ENCODE results near the gene CATSPER1. TPM values are rescaled to one million over a fixed set of nuclear protein-coding genes. Genes with fewer than 3 reads are reported as not detected.
"Not testable (repeated sequence)": the region's sequence is repeated elsewhere in the genome, so short reads cannot be mapped to it uniquely, and the experiment has no call there.

CATSPER1 gene
- total RNA-seq, 1 donor from 2014 or later = 0.29 TPM

GRCh38 chr11:66036334-66036710, 10.0 kb upstream of the CATSPER1 start:
- Histone ChIP-seq H3K27me3 (ENCODE audit: control insufficient read depth, insufficient read depth, low read length) (no peaks in the 10 kb centered on the region), H3K36me3 (ENCODE audit: control insufficient read depth, insufficient read depth, low read length) (no peaks in the 10 kb centered on the region), H3K4me3 (ENCODE audit: low read depth, low read length) (no peak overlapping the region)
- DNase-seq (ENCODE audit: low read depth) = no peak
- no peak for TF ChIP-seq CTCF (IDR thresholded peaks at IDR 0.05; ENCODE audit: insufficient read depth, low read length, poor library complexity, severe bottlenecking)

GRCh38 chr11:66035653-66036333, 9.5 kb upstream of the CATSPER1 start:
- H3K27me3 ChIP-seq (ENCODE audit: control insufficient read depth, insufficient read depth, low read length) = no peaks in the 10 kb centered on the region
- no peak for TF ChIP-seq CTCF (IDR thresholded peaks at IDR 0.05; ENCODE audit: insufficient read depth, low read length, poor library complexity, severe bottlenecking)
- DNase-seq (ENCODE audit: low read depth) = no peak
- no peak overlapping the region for H3K4me3 ChIP-seq (ENCODE audit: low read depth, low read length)
- H3K36me3 ChIP-seq (ENCODE audit: control insufficient read depth, insufficient read depth, low read length) = no peaks in the 10 kb centered on the region

GRCh38 chr11:66032957-66033735, 6.9 kb upstream of the CATSPER1 start:
- DNase-seq (ENCODE audit: low read depth) = no peak
- H3K27me3 ChIP-seq (ENCODE audit: control insufficient read depth, insufficient read depth, low read length) = no peaks in the 10 kb centered on the region
- H3K36me3 ChIP-seq (ENCODE audit: control insufficient read depth, insufficient read depth, low read length) = no peaks in the 10 kb centered on the region
- TF ChIP-seq CTCF (IDR thresholded peaks at IDR 0.05; ENCODE audit: insufficient read depth, low read length, poor library complexity, severe bottlenecking) = no peak
- H3K4me3 ChIP-seq (ENCODE audit: low read depth, low read length) = no peak overlapping the region

GRCh38 chr11:66023186-66023440, 3.2 kb downstream of the CATSPER1 start:
- DNase-seq (ENCODE audit: low read depth); H3K4me3 ChIP-seq (ENCODE audit: low read depth, low read length); H3K27me3 ChIP-seq (ENCODE audit: control insufficient read depth, insufficient read depth, low read length); H3K36me3 ChIP-seq (ENCODE audit: control insufficient read depth, insufficient read depth, low read length): not testable (repeated sequence)

- H3K4me3 ChIP-seq (ENCODE audit: low read depth, low read length) = no peak overlapping the region
- DNase-seq (ENCODE audit: low read depth) = no peak
- no peaks in the 10 kb centered on the region for H3K36me3 ChIP-seq (ENCODE audit: control insufficient read depth, insufficient read depth, low read length)
- peaks cover 4% of the 10 kb centered on the region for H3K27me3 ChIP-seq (ENCODE audit: control insufficient read depth, insufficient read depth, low read length)
- TF ChIP-seq CTCF (IDR thresholded peaks at IDR 0.05; ENCODE audit: insufficient read depth, low read length, poor library complexity, severe bottlenecking) = peak; percentile 95
These were observed 3.7 kb downstream of the CATSPER1 start for GRCh38 chr11:66022401-66023185.

GRCh38 chr11:66020618-66021357, 5.5 kb downstream of the CATSPER1 start:
- no peak for TF ChIP-seq CTCF (IDR thresholded peaks at IDR 0.05; ENCODE audit: insufficient read depth, low read length, poor library complexity, severe bottlenecking)
- Histone ChIP-seq H3K36me3 (ENCODE audit: control insufficient read depth, insufficient read depth, low read length) (no peaks in the 10 kb centered on the region), H3K4me3 (ENCODE audit: low read depth, low read length) (no peak overlapping the region), H3K27me3 (ENCODE audit: control insufficient read depth, insufficient read depth, low read length) (peaks cover 4% of the 10 kb centered on the region)
- peak; percentile 63 for DNase-seq (ENCODE audit: low read depth)

Measured in kidney epithelial cell (primary cell).